ENCODE measurements around the gene ZNF786. TPM values are rescaled to one million over a fixed set of nuclear protein-coding genes. Genes with fewer than 3 reads are reported as not detected.

ZNF786 gene
- total RNA-seq (1 to 10 TPM; 2.1 to 3.6 (median 3.3) TPM), polyA plus RNA-seq (1 to 10 TPM; 2.5 to 4.4 (median 3.1) TPM)
- long read RNA-seq, donor 1, partial matches to known transcripts: 0 of 6 reads
- long read RNA-seq, donor 1, other reads (novel, unspliced or antisense): 0 of 6 reads
- long read RNA-seq, donor 2, transcript ZNF786-202 (4 exons, 2,874 nt): major isoform, 13 of 25 reads
- long read RNA-seq, donor 2, transcript ZNF786-201 (3 exons, 3,144 nt): minor isoform, 6 of 25 reads
- long read RNA-seq, donor 2, partial matches to known transcripts: 2 of 25 reads
- long read RNA-seq, donor 2, other reads (novel, unspliced or antisense): 4 of 25 reads

- Histone ChIP-seq H3K4me3 (peak within 1 kb of the TSS; percentile 100), H3K27me3 (ENCODE audit: insufficient read depth in 3 of 3, low read length in 2 of 3) (no peaks in the 10 kb centered on the region), H3K4me1 (peaks cover 6% of the 10 kb centered on the region), H3K9me3 (no peaks in the 10 kb centered on the region), H3K27ac (peak within 1 kb of the TSS; percentile 98), H3K36me3 (ENCODE audit: insufficient read depth in 1 of 2, low read depth in 1 of 2) (no peaks in the 10 kb centered on the region)
- DNase-seq (peak; percentile 91 to 93), ATAC-seq (peak; percentile 98)
- WGBS, 3 donors: 0% methylated on average over 49 to 77 of the region's 77 CpGs
- intact Hi-C loops (cut with DNase I): loop anchor here (1.0 to 2.0 kb wide), 5 partner anchors 25 to 86 kb away; partner anchors contain the start of gene ZNF425 (in 1 of the 2)
- TF ChIP-seq CTCF (IDR thresholded peaks at IDR 0.05): peak; percentile 94
These were observed at the start of gene ZNF786 for GRCh38 chr7:149090397-149091195. ZNF786 (minus strand) TSS chr7:149090718; CDS start chr7:149090640, 78 bp downstream.

- Histone ChIP-seq H3K4me1 (no peaks in the 10 kb centered on the region), H3K9me3 (peaks cover 1% of the 10 kb centered on the region), H3K36me3 (ENCODE audit: insufficient read depth in 1 of 2, low read depth in 1 of 2) (peaks cover 0 to 11% of the 10 kb centered on the region in 2 donors), H3K27ac (no peak overlapping the region), H3K4me3 (no peak overlapping the region), H3K27me3 (ENCODE audit: insufficient read depth in 3 of 3, low read length in 2 of 3) (no peaks in the 10 kb centered on the region)
- DNase-seq (no peak), ATAC-seq (no peak)
- no peak for TF ChIP-seq CTCF (IDR thresholded peaks at IDR 0.05)
- intact Hi-C loops (cut with DNase I): no loop called here
- 95 to 96% (median 95%) methylated on average over 9 of the region's 9 CpGs for WGBS, 3 donors
These were observed 45.6 kb upstream of the ZNF786 start for GRCh38 chr7:149136118-149136517.

GRCh38 chr7:149133028-149133710 lies 42.7 kb upstream of the ZNF786 start:
- Histone ChIP-seq H3K27ac (no peak overlapping the region), H3K9me3 (peaks cover 3% of the 10 kb centered on the region), H3K4me1 (no peaks in the 10 kb centered on the region), H3K4me3 (no peak overlapping the region), H3K36me3 (ENCODE audit: insufficient read depth in 1 of 2, low read depth in 1 of 2) (peaks cover 2 to 32% of the 10 kb centered on the region in 2 donors), H3K27me3 (ENCODE audit: insufficient read depth in 3 of 3, low read length in 2 of 3) (no peaks in the 10 kb centered on the region)
- no peak for TF ChIP-seq CTCF (IDR thresholded peaks at IDR 0.05)
- ATAC-seq (no peak), DNase-seq (no peak)
- WGBS, 3 donors: 87 to 95% (median 90%) methylated on average over 2 of the region's 2 CpGs
- intact Hi-C loops (cut with DNase I): no loop called here

GRCh38 chr7:149130572-149131198 lies 40.2 kb upstream of the ZNF786 start:
- no peak overlapping the region for H3K27ac ChIP-seq

More at GRCh38 chr7:149130572-149131198, 40.2 kb upstream of the ZNF786 start:
- 91 to 96% (median 95%) methylated on average over 5 of the region's 5 CpGs for WGBS, 3 donors
- Histone ChIP-seq H3K36me3 (ENCODE audit: insufficient read depth in 1 of 2, low read depth in 1 of 2) (peaks cover 2 to 32% of the 10 kb centered on the region in 2 donors), H3K27me3 (ENCODE audit: insufficient read depth in 3 of 3, low read length in 2 of 3) (no peaks in the 10 kb centered on the region), H3K4me1 (no peaks in the 10 kb centered on the region), H3K4me3 (no peak overlapping the region), H3K9me3 (peaks cover 3% of the 10 kb centered on the region)
- ATAC-seq: no peak
- no peak for TF ChIP-seq CTCF (IDR thresholded peaks at IDR 0.05)
- DNase-seq: no peak
- intact Hi-C loops (cut with DNase I): no loop called here

Measured in psoas muscle (tissue), 8 donors.